ENCODE results near the gene RGS7. TPM values are rescaled to one million over a fixed set of nuclear protein-coding genes. Genes with fewer than 3 reads are reported as not detected.

RGS7 gene
- total RNA-seq, 1 donor from 2014 or later = 2.5 TPM

- no peak overlapping the region for H3K4me3 Mint-ChIP-seq
- peaks cover 11% of the 10 kb centered on the region for H3K4me1 Mint-ChIP-seq (ENCODE audit: unreplicated experiment)
- no peak for DNase-seq (ENCODE audit: extremely low spot score, unreplicated experiment)
- no peaks in the 10 kb centered on the region for H3K36me3 Mint-ChIP-seq
- H3K9me3 Mint-ChIP-seq = no peaks in the 10 kb centered on the region
- TF ChIP-seq, protein P1, sequence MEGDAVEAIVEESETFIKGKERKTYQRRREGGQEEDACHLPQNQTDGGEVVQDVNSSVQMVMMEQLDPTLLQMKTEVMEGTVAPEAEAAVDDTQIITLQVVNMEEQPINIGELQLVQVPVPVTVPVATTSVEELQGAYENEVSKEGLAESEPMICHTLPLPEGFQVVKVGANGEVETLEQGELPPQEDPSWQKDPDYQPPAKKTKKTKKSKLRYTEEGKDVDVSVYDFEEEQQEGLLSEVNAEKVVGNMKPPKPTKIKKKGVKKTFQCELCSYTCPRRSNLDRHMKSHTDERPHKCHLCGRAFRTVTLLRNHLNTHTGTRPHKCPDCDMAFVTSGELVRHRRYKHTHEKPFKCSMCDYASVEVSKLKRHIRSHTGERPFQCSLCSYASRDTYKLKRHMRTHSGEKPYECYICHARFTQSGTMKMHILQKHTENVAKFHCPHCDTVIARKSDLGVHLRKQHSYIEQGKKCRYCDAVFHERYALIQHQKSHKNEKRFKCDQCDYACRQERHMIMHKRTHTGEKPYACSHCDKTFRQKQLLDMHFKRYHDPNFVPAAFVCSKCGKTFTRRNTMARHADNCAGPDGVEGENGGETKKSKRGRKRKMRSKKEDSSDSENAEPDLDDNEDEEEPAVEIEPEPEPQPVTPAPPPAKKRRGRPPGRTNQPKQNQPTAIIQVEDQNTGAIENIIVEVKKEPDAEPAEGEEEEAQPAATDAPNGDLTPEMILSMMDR (conservative IDR thresholded peaks at IDR 0.05) = no peak
- no peak overlapping the region for H3K27ac Mint-ChIP-seq
- no peaks in the 10 kb centered on the region for H3K27me3 Mint-ChIP-seq
Observed at GRCh38 chr1:241079047-241079446, 278.0 kb downstream of the RGS7 start.

DNA sequence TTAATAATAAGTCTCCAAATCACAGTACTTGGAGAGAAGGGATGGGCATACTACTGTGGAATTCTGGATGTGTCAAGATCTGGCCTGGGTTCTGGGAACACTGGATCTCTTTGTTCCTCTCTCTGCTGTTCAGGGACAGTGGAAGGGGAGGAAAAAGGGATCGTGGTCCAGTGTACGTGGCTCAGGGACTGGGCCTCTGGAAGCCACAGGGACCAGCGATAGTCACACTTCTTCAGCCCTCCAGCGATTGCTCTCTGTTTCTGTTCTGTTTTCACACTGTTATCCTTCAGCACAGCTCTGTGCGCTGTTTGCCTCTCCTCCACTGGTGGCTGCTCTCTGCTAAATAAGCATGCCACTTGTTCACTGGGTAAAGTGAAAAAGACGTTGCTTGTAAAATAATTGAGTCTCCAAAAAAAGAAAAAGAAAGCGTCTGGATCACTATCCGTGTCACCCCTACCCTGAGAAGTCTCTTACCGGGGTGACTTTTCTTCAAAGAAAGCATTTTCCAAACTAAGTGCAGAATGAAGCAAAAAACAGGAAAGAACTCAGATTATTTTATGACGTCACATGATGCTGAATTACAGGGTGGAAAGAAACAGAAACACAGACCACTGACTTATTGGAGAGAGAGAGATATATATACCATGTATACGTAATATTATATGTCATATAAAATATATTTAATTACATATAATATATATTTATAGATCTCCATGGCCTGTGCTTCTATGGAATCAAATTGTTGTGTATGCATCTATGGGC lies 279.4 kb downstream of the RGS7 start:
- no peak overlapping the region for H3K27ac Mint-ChIP-seq
- peaks cover 11% of the 10 kb centered on the region for H3K4me1 Mint-ChIP-seq (ENCODE audit: unreplicated experiment)
- no peak for DNase-seq (ENCODE audit: extremely low spot score, unreplicated experiment)
- no peaks in the 10 kb centered on the region for H3K36me3 Mint-ChIP-seq
- no peak overlapping the region for H3K4me3 Mint-ChIP-seq
- TF ChIP-seq, protein P1 (conservative IDR thresholded peaks at IDR 0.05) = no peak
- H3K9me3 Mint-ChIP-seq = no peaks in the 10 kb centered on the region
- H3K27me3 Mint-ChIP-seq = no peaks in the 10 kb centered on the region

GRCh38 chr1:241074507-241074906 lies 282.5 kb downstream of the RGS7 start:
- Mint-ChIP-seq H3K4me3 (no peak overlapping the region), H3K36me3 (no peaks in the 10 kb centered on the region), H3K27ac (no peak overlapping the region), H3K9me3 (no peaks in the 10 kb centered on the region), H3K4me1 (ENCODE audit: unreplicated experiment) (peaks cover 11% of the 10 kb centered on the region), H3K27me3 (no peaks in the 10 kb centered on the region)
- DNase-seq (ENCODE audit: extremely low spot score, unreplicated experiment) = no peak
- TF ChIP-seq, protein P1 (conservative IDR thresholded peaks at IDR 0.05) = no peak

DNA sequence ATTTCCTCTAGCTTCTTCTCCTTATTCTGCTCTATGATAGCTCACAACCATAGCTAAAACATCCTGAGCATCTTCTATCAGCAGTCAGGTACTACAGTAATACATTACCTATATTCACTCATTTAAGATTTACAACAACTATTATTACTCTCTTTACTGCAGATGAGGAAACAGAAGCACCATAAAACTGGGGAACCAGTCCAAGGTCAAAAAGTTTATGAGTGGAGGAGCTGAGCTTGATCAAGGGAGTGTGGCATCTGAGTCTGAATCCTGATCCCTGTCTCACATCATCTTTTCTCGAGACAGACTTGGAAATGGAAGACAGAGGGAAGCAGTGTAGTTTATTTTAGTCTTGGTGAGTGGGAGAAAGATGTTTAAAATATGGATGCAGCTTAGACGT lies 288.6 kb downstream of the RGS7 start:
- Mint-ChIP-seq H3K9me3 (no peaks in the 10 kb centered on the region), H3K4me3 (no peak overlapping the region), H3K27me3 (no peaks in the 10 kb centered on the region), H3K36me3 (no peaks in the 10 kb centered on the region), H3K27ac (no peak overlapping the region), H3K4me1 (ENCODE audit: unreplicated experiment) (no peaks in the 10 kb centered on the region)
- no peak for DNase-seq (ENCODE audit: extremely low spot score, unreplicated experiment)
- TF ChIP-seq, protein P1 (conservative IDR thresholded peaks at IDR 0.05) = no peak

GRCh38 chr1:241063276-241063675 lies 293.7 kb downstream of the RGS7 start:
- Mint-ChIP-seq H3K27me3 (no peaks in the 10 kb centered on the region), H3K4me3 (no peak overlapping the region), H3K4me1 (ENCODE audit: unreplicated experiment) (no peaks in the 10 kb centered on the region), H3K9me3 (no peaks in the 10 kb centered on the region), H3K36me3 (no peaks in the 10 kb centered on the region), H3K27ac (no peak overlapping the region)
- TF ChIP-seq, protein P1 (conservative IDR thresholded peaks at IDR 0.05) = no peak
- no peak for DNase-seq (ENCODE audit: extremely low spot score, unreplicated experiment)
